HG03103 (cell line): ENCODE results near the gene CFHR2.
A peak's percentile ranks its signal among the peaks of the same experiment; 100 is the strongest.
"Not testable (repeated sequence)": the region's sequence is repeated elsewhere in the genome, so short reads cannot be mapped to it uniquely, and the experiment has no call there.

Experiments used
- ATAC-seq: cut with Tn5 transposase; IDR thresholded peaks from one replicate; pipeline ENCODE4 v1.9.1; 2021; ENCODE audit warnings: low read depth; ENCODE audit not compliant: unreplicated experiment

The CFHR2 gene

DNA sequence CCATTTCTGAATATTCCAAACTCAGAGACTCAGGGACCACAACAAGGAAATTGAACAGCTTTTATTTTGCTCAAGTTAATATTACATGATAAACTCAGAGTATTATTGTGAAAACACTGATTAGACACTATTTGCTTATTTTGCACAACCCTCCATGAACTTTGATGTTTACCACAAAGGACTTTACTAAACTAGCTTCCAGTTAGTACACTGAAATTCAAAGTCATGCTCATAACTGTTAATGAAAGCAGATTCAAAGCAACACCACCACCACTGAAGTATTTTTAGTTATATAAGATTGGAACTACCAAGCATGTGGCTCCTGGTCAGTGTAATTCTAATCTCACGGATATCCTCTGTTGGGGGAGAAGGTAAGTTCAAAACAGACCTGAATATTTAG lies at the start of gene CFHR2:
Gene CFHR2, plus strand, starts transcription at position 171 of the 400 bp plus-strand sequence. Its CDS starts 143 bp downstream, at position 314.
- ATAC-seq, result not testable (repeated sequence)

DNA sequence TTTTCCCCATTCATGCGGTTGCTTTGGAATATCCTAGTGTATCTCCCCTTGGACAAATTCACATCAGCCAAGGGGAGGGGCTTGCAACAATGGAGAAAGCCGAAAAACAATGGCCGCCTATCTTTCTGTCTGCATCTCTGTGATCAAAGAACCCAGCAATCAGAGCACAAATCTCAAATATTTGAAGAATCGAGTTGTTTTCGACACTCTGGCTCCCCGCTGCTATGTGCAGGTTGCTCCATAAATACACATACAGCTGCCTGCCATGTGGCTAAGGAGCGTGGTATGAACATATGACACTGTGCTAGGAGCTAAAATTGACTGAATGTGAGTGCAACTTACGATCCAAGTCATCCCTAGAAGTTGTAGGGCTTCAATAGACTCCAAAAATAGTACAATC lies 47.2 kb upstream of the CFHR2 start:
- no peak for ATAC-seq

DNA sequence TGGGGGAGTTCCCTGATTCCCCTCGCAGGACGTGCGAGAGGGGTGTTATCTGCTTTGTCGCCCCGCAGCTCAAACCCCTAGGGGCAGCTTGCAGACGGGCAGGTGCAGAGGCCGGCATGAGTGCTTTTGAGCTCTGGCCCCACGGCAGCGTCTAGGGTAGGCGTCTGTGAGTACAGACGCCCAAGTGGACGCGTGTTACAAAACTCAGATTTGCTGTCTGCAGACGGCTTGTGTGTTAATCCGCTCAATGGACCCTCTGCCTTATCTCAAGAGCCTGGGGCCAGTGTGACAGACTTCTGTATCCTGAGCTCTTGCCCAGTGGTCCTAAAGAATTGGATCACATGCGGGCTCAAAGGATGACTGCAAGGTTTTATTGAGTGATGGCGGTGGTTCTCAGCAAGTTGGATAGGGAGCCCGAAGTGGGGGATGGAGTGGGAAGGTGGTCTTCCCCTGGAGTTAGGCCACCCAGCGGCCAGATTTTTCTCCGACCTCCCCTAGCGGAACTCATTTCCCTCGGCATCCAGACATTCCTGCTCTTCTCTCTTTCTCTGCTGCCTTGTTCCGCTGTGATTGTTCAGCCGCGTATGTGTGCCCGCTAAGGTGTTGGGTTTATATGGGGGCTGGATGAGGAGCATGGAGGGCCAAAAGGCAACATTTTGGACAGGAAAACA lies 46.2 kb upstream of the CFHR2 start:
- ATAC-seq, result no peak

DNA sequence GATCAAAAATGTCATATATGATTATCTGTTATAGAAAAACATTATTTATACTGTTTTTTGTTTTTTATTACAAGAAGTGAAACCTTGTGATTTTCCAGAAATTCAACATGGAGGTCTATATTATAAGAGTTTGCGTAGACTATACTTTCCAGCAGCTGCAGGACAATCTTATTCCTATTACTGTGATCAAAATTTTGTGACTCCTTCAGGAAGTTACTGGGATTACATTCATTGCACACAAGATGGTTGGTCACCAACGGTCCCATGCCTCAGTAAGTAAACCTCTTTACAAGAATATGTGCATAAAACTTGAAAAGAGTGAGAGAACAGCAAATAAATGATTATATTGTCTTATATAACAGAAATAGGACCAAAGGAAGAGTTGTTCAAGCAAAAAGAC lies 41.2 kb upstream of the CFHR2 start:
- ATAC-seq, result no peak

DNA sequence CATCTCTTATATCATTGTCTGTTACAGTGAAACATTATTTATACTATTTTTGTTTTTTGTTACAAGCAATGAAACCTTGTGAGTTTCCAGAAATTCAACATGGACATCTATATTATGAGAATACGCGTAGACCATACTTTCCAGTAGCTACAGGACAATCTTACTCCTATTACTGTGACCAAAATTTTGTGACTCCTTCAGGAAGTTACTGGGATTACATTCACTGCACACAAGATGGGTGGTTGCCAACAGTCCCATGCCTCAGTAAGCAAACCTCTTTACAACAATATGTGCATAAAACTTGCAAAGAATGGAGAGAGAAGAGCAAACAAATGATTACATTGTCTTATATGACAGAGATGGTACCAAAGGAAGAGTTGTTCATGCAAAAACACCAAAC lies 33.3 kb upstream of the CFHR2 start:
- no peak for ATAC-seq

DNA sequence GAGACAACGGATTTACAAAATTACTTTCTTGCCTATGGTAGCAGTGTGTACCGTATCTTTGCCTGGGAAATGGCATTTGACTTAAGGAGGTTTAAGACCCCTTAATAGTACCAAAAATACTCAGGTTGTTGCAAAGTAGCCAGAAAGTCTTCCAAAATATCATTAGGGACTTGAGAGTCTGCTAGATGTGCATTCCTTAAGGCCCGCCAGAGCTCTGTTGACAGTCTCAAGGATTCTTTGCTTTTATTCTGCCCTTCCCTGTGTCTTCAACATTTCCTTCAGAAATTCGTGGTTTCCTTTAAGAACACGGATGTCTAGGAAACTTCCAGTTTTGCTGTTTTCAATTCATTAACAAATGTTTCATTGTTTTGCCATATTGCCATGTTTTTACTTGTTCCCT lies 31.3 kb upstream of the CFHR2 start:
- not testable (repeated sequence) for ATAC-seq

DNA sequence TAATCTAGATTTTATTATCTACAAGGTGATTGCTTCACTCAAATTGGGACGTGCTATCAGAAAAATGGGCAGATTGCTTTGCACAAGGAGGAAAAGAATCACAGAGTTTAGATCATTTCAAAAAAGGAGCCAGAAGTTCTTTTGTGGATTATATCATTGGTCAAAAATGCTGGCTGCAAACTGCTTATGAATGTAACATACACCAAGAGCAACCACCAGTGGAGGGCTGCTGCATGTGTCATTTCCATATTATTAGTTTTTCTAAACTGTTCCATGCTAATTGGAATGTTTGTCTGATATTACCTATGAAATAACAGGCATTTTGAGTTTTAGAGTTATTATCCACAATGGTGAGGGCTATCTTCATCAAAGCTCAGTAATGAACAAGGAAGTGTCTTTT lies 16.7 kb upstream of the CFHR2 start:
- not testable (repeated sequence) for ATAC-seq

DNA sequence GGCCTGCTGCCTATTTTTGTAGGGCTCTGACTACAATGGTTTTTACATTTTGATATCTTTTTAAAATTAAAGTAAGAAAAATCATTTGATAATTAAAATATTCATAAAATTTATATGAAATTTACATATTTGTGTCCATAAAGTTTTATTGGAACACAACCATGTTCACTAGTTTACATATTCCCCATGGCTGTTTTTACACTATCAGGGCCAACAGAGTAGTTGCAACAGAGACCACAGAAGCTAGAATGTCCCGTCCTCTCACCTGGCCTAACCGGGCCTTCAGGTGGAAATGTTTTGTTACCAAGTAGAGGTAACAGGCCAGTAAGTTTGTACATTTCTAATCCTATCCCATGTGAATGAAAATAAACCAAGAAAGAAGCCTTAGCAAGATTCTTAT lies 10.7 kb upstream of the CFHR2 start:
- ATAC-seq, result not testable (repeated sequence)

DNA sequence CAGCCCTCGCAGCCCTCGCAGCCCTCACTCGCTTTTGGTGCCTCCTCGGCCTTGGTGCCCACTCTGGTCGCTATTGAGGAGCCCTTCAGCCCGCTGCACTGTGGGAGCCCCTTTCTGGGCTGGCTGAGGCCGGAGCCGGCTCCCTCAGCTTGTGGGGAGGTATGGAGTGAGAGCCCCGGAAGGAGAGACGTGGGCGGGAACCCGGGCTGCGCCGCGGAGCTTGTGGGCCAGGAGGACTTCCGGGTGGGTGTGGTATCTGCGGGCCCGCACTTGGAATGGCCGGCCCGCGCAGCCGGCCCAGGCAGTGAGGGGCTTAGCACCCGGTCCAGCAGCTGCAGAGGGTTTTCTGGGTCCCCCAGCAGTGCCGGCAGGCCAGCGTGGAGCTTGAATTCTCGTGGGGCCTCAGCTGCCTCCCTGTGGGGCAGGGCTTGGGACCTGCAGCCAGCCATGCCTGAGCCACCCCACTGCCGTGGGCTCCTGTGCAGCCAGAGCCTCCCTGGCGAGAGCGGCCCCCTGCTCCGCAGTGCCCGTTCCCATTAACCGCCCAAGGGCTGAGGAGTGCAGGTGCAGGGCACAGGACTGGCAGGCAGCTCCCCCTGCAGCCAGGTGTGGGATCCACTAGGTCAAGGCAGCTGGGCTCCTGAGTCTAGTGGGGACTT lies 9.9 kb upstream of the CFHR2 start:
- ATAC-seq, result no peak

DNA sequence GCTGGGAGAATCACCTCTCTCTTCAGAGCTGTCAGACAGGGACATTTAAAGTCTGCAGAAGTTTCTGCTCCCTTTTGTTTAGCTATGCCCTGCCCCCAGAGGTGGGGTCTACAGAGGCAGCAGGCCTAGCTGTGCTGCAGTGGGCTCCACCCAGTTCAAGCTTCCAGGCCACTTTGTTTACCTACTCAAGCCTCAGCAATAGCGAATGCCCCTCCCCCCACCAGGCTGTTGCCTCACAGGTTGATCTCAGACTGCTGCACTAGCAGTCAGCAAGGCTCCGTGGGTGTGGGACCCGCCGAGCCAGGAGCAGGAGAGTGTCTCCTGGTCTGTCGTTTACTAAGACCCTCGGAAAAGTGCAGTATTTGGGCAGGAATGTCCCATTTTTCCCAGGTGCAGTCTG lies 2.1 kb upstream of the CFHR2 start:
- ATAC-seq, result not testable (repeated sequence)

DNA sequence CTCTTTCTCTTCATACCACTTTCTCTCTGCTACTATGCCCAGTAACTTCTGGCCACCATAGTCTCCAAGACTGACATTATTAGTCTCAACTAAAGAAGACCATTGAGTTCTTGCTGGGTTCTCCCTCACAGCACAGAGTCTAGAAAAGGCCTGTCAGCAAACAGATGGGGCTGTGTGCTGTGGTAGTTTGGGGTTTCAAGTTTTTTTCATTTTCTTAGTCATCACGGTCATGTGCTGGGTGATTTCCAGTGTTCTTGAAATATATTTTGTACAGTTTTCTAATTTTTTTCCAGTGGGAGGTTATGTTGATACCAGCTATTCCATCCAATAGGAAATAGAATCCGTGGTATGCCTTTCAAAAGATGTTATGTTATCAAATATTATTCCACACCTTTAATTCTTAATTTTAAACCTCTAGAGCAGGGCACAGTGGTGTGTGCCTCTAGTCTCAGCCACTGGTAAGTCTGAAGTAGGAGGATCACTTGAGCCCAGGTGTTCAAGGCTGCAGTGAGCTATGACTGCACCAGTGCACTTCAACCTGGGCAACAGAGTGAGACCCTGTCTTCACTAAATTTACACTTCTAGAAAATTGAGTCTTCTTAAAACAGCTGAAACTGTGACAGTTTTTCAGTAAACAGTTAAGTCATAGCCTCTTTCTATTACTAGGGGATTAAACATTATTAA lies 8.3 kb downstream of the CFHR2 start:
- ATAC-seq, result peak; percentile 77

DNA sequence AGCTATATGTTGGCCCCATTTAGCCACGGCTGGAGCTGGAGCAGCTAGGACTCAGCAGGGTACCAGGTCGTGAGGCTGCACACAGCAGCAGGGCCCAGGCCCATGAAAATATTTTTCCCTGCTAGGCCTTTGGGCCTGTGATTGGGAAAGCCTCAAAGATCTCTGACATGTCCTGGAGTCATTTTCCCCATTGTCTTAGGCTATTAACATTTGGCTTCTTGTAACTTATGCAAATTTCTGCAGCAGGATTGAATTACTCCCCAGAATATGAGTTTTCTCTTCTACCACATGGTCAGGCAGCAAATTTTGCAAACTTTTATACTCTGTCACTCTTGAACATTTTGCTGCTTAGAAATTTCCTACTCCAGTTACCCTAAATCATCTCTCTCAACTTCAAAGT lies 11.2 kb downstream of the CFHR2 start:
- no peak for ATAC-seq

DNA sequence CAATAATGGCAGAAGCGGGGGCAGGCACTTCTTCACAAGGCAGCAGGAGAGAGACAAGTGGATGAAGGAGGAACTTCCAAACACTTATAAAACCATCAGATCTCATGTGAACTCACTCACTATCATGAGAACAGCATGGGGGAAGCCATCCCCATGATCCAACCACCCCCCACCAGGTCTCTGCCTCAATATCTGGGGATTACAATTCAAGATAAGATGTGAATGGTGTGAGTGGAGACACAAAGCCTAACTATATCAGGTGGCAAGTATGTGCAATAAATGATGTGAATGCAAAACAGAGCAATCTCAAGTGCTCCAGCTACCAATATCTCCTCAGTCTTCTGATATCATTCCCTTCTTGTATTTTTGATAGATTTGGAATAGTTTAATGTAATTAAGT lies 12.4 kb downstream of the CFHR2 start:
- no peak for ATAC-seq

DNA sequence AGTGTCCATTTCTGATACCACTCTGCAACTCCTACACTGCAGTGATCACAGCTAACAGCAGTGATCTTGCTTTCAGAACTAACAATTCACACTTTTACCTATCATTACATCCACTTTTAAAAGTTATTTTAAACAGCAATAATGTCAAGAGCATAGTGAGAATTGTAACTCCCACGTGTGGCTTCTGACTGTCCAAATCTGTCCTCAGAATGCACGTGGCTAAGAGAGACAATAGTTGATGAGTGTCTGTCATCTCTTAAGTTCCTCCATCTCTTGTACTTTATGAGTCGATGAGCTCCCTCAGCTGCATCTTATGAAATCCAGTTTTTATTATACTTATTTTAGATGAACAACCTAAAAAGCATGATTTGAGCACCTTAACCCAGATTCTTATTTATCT lies 17.3 kb downstream of the CFHR2 start:
- peak; percentile 76 for ATAC-seq

DNA sequence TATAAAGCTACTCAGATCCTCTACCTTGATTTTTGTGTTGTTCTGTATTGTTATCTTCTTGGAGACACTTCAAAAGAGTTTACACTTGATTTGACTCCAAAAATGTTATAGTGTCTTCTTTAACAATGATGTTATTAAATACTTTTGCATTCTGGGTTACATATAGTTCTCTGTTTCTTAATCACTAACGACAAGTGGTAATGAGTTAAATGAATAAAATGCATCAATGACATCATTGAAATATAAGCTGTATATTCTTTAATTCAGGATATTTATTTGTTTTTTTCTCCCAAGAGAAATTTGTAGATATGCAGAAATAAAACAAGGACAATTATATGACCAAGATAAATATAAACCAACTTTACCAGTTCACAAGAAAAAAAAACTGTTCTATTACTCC lies 26.6 kb downstream of the CFHR2 start:
- ATAC-seq, result no peak

DNA sequence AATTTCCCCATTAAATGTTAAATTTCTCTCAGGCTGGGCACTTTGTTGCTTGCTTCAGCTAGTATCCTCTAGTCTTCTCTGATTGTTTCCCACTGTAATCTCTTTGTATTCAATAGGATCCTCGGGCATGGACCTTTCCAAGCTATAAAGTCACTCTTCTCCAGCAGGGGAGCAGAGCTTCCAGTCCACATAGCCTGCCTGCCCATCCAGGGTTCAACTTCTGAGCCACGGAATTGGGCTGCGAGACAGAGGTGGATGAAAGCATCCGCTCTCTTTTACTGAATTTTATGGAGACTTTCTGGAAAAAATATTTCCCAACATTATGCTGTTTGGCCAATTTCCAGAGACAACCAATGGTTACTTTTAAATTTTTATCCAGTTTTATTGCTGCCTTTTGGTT lies 32.7 kb downstream of the CFHR2 start:
- ATAC-seq, result no peak

DNA sequence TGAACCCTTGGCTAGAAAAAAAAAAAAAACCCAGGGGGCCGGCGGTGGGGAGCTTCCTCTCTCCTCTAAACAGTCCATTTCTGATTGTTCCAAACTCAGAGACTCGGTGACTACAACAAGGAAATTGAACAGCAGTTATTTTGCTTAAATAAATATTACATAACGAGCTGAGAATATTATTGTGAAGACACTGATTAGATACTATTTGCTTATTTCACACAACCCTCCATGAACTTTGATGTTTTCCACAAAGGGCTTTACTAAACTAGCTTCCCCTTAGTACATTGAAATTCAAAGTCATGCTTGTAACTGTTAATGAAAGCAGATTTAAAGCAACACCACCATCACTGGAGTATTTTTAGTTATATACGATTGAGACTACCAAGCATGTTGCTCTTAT lies 33.7 kb downstream of the CFHR2 start, which contains the start of gene CFHR5:
Gene CFHR5, plus strand, starts transcription at position 279 of the 400 bp plus-strand sequence. Its CDS starts 109 bp downstream, at position 388.
- ATAC-seq, result no peak

DNA sequence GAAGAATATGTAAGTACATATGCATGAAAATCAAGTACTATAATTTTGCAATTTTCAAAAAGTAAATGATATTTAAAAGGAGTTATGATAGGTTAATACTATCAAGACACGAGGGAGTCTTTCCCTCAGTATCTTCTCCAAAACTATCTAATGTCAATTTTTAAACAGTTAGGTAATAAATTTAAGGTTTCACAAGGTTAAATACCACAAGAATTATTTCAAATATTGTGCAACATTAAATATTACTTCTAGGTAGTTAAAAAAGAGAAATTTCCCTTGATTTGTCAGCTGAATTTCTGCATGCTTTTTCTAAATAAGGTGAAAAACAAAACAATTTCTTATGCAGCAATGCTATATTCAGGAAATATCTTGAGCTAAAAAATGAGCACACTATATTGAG lies 37.3 kb downstream of the CFHR2 start:
- ATAC-seq, result no peak

DNA sequence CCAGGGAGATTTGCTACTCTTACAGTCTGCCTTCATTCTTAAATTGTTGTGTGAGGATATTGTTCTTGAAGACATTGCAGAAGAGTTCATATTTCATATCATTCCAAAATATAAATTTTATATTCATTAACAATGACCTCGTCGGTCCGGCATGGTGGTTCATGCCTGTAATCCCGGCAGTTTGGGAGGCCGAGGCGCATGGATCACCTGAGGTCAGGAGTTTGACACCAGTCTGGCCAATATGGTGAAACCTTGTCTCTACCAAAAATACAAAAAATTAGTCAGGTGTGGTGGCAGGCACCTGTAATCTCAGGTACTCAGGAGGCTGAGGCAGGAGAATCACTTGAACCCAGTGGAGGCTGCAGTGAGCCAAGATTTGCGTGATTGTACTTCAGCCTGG lies 38.7 kb downstream of the CFHR2 start:
- ATAC-seq, result not testable (repeated sequence)

DNA sequence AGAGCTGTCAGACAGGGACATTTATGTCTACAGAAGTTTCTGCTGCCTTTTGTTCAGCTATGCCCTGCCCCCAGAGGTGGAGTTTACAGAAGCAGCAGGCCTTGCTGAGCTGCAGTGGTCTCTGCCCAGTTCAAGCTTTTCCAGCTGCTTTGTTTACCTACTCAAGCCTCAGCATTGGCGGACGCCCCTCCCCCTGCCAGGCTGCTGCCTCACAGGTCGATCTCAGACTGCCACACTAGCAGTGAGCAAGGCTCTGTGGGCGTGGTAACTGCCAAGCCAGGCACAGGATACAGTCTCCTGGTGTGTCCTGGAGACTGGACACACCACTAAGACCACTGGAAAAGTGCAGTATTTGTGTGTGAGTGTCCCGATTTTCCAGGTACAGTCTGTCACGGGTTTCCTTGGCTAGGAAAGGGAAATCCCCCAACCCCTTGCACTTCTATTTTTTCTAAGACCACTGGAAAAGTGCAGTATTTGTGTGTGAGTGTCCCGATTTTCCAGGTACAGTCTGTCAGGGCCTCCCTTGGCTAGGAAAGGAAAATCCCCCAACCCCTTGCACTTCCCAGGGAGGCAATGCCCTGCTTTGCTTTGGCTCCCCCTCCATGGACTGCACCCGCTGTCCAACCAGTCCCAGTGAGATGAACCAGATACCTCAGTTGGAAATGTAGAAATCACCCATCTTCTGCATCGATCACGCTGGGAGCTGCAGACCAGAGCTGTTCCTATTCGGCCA lies 48.5 kb downstream of the CFHR2 start:
- not testable (repeated sequence) for ATAC-seq

DNA sequence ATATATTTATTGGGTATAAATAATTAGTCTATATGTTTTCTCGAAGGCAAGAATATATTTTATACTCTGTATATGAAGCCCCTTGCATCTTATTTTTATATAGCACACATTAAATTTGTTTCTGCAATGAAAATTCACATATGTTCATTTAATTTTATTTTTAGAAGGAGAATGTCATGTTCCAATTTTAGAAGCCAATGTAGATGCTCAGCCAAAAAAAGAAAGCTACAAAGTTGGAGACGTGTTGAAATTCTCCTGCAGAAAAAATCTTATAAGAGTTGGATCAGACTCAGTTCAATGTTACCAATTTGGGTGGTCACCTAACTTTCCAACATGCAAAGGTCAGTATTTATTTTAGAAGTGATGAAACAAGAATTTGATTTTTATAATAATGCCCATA lies 50.4 kb downstream of the CFHR2 start:
- no peak for ATAC-seq
